Activated CD8-positive, alpha-beta memory T cell treated with anti-CD3 and anti-CD28 coated beads for 36 hours (primary cell): ENCODE measurements around the gene AMBRA1. TPM values are rescaled to one million over a fixed set of nuclear protein-coding genes. Genes with fewer than 3 reads are reported as not detected.

Experiments used
- CTCF ChIA-PET: fragments of 350-600 bp; sonication (Branson Sonifier 250); formaldehyde crosslinking; loops from one replicate; lab custom pipeline; 2021; ENCODE audit warnings: antibody characterized with exemption; lab: Charles Lee
- POLR2A ChIA-PET: fragments of 350-600 bp; sonication (Branson Sonifier 250); formaldehyde crosslinking; loops from one replicate; lab custom pipeline; 2021; ENCODE audit warnings: antibody characterized with exemption; lab: Charles Lee
- total RNA-seq, 2 experiments: library from RNA; stranded (reverse); gene quantifications; one replicate each; pipeline ENCODE4 v1.2.3, GENCODE V29; 2021

The AMBRA1 gene
- total RNA-seq, 2 experiments from 2014 or later: 28.7 to 28.9 TPM

DNA sequence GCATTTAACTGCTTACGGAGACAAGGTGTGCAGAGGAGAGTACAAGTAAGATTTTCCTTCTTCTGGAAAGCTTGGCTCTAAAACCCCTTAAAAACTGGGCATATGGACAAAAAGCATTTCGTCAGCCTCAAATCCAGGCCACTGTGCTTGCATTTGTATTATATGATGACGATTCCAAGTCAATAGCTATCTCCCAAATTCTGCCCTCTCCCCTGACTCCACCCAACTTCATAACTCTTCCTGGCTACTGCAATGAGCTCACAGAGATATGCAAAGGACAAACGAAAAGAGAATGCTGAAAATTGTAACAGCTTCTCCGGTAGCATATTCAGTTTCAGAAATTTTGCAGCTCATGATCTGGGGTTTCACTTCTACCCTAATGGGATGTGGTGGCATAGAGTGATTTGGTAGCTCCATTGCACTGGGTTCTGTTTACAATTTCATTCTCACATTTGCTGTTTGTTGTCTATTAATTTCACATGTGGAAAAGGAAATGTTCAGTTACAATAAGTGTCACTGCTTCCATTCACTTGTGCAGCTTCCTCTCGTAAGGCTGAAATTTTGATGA lies 156.6 kb downstream of the AMBRA1 start:
- ChIA-PET CTCF (interaction anchor here (1.2 kb wide), 1 partner anchor 53 kb away, joined by 3 read pairs; no protein-coding TSS in a partner anchor), POLR2A (no interaction called here)

DNA sequence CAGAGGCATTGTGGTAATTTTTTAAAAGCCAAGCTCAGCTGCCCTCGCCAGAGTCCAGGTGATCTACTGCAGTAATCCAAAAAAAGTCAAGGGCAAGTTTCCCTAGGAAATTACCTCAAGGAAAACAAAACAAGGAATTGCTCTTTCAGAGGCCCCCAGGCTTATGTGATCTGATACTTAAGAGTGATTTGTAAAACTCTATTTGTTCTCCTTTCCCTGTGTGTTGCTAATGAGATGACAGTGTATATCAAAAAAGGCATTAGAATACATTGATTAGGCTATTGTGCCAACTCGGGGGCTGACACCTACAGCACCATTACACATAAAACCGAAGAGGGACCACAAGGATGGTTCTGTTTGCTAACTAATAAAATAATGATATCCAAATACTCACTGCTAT lies 157.7 kb downstream of the AMBRA1 start:
- CTCF ChIA-PET: no interaction called here

DNA sequence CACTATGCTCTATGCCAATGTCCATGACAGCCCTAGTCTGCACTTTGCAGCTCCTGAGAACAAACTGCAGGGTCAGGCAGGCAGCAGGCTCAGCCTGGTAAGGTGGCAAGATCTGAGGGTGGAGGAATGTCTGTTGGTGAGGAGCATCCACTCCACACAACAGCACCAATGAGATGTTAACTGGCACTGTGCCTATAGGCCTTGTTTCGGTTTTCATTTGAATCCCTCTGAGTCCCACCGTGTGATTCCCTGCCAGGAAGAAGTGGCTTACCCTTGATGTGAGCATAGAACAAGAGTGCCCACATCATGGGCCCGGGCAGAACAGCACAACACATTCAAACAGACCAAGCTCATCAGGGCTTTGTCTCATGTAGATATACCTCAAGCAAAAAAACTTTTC lies 158.1 kb downstream of the AMBRA1 start:
- POLR2A ChIA-PET: no interaction called here
- CTCF ChIA-PET: no interaction called here

More for the DNA sequence above, 157.7 kb downstream of the AMBRA1 start:
- POLR2A ChIA-PET: no interaction called here

DNA sequence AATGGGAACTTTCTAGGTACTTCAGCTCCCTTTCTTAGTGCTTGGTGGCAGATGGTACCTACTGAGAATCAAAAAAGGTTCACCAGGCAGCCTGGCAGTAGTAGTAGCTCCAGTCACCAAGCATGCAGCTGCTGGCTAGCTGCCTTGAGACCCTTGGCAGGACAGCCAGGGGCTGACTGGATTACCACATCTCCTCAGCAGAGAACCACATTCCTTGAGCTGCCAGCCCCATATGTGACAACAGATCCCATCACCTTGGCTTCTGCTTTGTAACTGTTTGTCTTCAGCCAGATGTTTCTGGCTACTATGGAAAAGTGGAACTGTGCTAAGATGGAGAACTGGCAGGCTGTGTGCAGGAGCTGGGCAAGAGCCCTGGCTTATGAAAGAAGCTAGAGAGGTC lies 162.6 kb downstream of the AMBRA1 start:
- POLR2A ChIA-PET: no interaction called here
- CTCF ChIA-PET: interaction anchor here (1.0 kb wide), 1 partner anchor 140 kb away, joined by 3 read pairs; no protein-coding TSS in a partner anchor

DNA sequence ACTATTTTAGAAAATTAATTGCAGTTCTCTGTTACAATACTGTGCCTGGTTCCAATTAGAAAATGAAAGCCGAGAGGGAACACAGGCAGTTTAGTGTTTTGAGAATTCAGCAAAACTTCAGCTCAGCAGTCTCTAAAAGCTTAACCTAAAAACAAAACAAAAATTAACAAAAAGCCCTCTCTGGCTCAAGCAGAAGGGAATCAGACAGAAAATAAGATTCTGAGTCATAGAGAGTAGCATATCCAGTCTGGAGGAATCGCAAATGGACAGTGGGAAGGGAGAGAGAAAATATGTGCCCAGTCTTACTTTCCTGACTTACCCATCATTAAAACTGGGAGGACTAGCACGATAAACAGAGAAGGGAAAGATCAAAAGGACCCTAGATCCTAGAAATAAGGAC lies 164.1 kb downstream of the AMBRA1 start:
- POLR2A ChIA-PET: no interaction called here
- CTCF ChIA-PET: no interaction called here

DNA sequence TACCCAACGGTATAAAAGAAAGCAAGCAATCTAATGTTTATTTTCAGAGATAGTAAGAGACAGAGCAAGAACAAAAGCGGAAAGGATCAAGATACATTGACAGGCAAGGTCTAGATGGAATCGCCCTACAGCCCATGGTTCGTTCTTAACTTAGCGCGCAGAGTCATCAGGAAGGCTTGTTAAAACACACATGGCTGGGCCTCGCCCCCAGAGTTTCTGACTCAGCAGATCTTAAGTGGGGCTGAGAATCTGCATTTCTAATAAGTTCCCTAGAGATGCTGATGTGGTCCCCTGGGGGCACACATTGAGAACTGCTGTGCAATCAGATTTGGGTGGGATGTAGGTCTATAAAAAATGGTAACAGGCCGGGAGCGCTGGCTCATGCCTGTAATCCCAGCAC lies 166.5 kb downstream of the AMBRA1 start:
- ChIA-PET CTCF (no interaction called here), POLR2A (no interaction called here)

DNA sequence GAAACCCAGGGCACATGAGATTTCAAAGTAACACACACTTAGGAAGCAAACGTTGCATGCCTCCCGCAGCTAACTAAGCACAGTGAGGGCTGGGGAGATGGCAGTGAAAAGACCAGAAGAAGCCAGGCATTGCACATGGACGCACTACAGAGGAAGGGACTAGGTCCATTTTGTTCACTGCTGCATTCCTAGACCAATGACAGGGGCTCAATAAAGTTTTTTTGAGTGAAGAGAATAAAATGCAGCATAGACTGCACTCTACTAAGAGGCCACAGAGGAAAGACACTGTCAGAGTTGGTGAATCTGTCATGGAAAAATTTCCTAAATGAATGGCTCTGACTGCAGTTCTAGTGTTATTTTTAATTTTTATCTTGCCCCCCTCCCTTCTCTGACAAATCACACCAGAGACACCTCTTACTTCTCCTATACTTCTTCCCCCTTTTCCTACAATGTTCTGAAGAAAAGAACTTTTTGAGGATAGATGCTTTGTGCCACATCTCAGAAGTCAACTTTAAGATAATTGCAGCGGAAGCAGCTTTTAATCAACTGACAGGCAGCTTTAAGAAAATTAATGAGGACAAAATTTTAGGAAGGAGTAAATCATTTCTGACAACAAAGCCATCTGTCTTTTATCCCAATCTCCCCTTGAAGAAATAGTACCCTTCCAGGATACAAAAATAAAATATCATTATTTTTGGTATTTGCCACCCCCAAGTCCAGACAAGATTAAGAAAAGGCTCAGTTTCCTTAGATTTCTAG lies 167.4 kb downstream of the AMBRA1 start:
- CTCF ChIA-PET: no interaction called here

DNA sequence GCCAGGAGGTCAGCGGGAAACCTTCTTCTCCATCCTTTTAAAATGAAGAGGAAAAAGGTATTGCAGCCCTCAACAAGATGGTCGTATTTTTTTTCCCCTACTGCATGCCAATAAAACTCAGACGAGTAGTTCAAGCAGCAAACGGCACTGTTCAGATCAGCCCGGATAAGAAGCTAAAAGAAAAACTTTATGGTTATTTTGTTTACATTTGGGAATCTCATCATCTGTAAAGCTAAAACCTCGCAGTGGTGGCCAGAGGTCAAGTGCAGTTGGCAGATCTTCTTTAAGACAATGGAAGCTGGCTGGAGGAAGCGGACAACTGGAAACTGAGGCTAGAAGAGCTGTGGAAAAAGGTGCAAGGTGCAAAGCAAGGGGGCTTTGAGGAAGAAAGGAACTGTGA lies 171.2 kb downstream of the AMBRA1 start:
- POLR2A ChIA-PET: interaction anchor here (0.6 kb wide), 1 partner anchor 29 kb away, joined by 4 read pairs; no protein-coding TSS in a partner anchor
- CTCF ChIA-PET: no interaction called here

More for the DNA sequence above, 167.4 kb downstream of the AMBRA1 start:
- POLR2A ChIA-PET: no interaction called here

DNA sequence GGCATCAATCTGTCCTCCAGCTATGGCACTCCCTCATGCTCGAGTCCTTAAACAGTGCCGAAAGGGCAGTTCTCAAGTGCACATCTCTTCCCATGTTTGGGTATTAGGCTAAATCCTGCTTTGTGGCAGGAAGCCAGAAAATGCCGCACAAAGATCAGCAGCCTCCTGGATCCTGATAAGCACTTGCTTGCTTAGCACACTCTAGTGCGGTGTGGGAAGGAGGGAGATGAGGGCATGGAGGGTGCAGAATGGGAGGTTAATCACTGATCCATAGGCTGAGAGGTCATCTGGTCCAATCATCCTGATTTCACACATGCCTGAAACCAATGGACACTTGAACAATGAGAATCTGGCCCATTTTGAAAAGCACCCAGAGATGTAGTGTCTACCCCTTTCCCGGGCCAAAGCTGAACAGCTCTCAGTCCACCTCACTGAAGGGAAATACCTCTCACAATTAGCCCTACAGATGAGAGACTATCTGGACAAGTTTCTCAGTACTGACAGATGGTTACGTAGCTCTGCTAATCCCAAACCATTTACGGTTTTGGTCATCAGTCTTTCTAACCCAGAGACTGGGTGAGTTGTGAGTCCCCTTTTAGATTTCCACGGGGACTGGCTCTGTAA lies 172.5 kb downstream of the AMBRA1 start:
- ChIA-PET POLR2A (no interaction called here), CTCF (no interaction called here)

DNA sequence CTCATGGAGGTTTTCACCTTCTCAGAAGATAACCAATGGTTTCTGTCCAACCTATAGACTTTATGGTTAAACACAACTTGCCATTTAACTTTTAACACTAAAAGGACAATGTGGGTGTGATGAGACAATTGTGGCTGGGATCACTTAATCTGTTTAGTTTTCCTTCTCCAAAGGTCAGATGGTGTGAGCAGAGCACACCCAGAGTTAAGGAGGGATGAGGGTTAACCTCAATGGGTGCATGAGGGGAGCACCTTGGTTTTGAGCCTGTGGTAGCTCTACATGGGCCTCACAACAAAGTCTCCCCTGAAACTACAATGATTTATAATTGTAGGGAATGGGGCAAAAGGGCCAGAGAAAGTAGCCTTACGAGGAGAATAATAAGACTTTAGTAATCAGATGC lies 173.3 kb downstream of the AMBRA1 start:
- POLR2A ChIA-PET: no interaction called here

DNA sequence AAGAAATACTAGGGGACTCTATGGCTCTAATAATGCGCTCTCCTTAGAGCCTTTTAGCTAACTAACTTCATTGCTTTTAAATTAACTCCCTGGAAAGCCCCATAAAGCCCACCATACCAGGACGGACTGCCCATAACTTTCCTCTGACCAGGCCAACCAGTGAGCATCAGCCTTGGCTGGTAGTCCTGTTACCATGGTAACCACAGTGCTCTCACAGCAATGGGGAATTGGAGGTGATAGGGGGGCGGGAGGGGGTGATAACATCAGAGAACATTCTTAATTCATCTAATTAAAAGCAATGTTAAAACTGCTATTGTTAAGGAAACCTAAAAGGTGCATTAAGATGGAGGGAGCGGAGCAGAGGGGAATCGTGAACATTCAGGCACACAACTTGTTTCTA lies 175.1 kb downstream of the AMBRA1 start:
- ChIA-PET POLR2A (interaction anchor here (0.5 to 0.6 kb wide), 2 partner anchors 306 to 1354 kb away, joined by 3 to 4 read pairs; no protein-coding TSS in a partner anchor), CTCF (no interaction called here)

More for the DNA sequence above, 173.3 kb downstream of the AMBRA1 start:
- CTCF ChIA-PET: no interaction called here

DNA sequence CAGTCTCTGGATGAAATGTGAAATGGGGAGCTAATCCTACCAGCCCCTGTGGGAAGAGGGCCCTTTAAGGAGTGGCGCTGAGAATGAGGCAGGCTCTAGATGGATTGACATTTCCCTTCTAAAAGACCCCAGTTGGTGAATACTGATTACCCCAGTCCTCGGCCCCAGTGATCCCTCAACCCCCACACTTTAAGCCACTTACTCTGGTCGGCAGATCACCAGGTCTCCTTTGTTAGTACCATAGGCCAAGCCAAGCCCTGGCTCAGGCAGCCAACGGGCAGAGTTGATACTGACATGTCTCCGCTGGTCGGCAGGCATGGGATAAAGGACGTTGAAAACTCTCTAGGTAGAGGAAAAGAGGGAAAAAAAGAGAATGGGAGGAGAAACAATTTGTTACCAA lies 176.1 kb downstream of the AMBRA1 start:
- ChIA-PET CTCF (no interaction called here), POLR2A (no interaction called here)

DNA sequence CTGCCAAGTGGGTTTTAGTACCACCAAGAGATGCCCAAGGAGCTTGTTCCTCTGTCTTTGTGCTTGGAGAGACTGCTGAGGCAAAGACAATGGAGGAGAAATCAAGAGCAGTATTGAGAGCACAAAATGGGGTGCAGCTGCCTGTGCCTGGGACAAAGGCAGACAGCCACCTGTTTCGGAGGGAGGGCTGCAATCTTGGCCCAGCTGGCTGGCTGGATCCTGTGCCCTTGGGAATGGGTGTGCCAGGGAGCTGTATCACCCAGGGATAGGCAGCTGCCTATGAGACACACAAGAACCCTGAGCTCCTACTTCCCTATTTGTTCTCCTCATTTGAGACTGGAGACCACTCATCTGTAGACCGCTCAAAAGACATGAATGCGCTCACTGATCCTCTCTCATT lies 178.9 kb downstream of the AMBRA1 start:
- ChIA-PET POLR2A (no interaction called here), CTCF (interaction anchor here (0.6 to 0.9 kb wide), 2 partner anchors 11 to 26 kb away, joined by 3 read pairs; no protein-coding TSS in a partner anchor)

DNA sequence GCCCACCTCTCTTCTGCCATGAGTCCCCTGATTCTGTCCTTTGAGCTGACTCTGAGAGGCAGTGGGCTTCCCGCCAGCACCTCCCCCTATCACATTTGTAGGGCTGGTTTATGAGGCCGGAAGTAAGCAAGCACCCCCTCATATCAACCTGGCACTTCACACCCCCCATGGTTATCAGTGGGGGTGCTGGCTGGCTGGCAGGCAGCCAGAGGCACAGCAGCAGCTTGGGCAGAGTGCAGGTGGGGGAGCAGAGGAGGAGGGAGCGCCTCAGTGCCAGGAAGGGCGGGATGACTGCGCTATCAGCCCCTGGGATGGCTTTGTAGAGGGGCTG lies 179.4 kb downstream of the AMBRA1 start:
- CTCF ChIA-PET: interaction anchor here (0.9 kb wide), 1 partner anchor 25 kb away, joined by 3 read pairs; no protein-coding TSS in a partner anchor
- POLR2A ChIA-PET: no interaction called here

DNA sequence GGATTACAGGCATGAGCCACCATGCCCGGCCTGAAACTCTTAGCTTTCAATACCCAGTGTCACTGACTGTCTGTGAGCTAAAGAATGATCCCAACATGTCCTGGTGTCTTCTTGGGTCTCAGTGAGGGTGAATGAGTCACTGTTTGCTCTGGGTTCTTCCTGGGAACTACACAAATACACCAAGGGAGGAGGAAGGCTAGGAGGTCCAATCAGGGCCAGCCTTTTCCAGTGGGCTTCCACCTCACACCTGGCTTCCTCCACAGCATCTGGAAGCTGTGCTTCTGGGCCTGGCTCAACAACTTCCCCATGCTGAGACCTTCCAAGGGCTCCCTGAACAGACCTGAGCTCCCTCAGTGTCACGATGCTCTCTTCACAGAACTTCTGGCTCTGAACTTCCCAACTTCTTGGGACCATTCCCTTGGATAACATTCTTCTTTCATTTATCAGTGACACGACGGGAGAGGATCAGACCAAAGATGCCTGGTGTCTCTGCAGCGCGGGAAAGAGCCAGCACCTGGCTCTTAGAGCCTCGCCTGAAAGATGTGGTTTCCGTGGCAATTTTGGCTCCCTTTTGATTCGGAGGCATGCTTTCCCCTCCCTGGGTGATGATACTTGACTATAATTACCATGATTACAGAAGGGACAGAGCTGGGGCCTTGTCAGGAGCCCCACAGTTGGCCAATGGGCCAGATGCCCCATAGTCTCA lies 179.9 kb downstream of the AMBRA1 start:
- POLR2A ChIA-PET: no interaction called here
- CTCF ChIA-PET: interaction anchor here (0.9 kb wide), 2 partner anchors 10 to 25 kb away, joined by 3 read pairs; no protein-coding TSS in a partner anchor

DNA sequence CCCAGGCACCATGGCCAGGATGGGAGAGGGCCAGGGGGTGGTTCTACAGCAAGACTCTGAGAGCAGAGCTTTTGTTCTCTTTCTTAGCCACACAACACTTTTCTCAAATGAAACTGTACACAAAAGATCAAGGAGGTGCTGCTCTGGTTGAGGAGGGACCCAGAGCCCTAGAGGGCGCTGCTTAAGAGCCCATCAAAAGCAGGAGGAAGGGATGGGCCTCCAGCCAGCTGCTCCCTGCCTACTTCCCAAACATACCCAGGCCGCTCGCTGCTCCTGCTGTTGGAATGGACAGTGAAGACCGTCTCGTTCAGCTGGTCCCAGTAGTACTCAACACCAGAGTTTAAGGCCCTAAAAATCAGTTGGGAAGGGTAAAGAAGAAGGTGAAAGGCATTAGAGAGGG lies 183.8 kb downstream of the AMBRA1 start:
- ChIA-PET CTCF (no interaction called here), POLR2A (no interaction called here)

DNA sequence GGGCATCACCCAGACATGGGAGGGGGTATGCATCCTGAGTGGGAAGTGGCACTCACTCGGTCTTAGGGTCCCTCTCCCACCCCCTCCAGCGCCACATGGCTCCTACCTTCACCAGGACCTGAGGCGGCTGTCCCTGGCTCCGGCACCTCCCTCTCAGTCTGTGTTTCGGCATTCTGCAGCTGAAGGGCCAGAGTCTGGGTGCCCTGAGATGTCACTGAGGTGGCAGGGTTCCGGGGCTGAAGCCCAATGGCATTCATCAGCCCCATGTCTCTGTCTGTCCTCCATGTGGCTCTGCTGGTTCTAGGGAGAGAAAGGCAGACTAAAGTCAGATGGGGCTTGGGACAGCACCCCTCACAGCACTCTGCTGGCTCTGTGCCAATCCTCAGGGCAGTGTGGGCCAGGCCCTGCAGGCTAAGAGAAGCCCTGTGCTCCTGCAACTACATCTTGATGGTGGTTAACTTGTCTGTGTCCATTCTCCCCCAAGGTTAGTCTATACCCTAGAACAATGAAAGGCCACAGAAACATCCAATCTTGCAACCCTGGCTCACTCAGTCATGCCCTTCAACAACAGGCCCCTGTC lies 185.3 kb downstream of the AMBRA1 start:
- POLR2A ChIA-PET: no interaction called here
- CTCF ChIA-PET: interaction anchor here (0.7 kb wide), 1 partner anchor 99 kb away, joined by 3 read pairs; no protein-coding TSS in a partner anchor

DNA sequence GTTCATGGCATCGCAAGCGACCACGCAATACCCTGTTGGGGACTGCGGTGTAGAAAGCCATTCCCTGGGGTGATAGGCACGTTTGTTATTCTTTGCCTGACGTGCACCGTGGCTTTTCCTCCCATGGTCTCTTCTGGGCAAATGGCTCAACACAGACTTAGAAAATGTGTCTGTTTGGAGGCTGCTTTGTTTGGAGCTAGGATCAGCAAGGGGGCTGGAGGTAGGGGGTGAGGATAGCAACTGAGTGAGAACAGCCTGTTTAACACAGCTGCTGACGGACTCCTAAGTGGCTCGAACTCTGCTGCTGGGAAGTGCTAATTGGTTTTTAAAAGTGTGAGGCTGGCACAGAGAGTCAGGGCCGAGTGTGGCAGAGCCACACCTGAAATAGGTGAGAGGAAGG lies 186.2 kb downstream of the AMBRA1 start:
- ChIA-PET CTCF (interaction anchor here (0.9 kb wide), 1 partner anchor 141 kb away, joined by 3 read pairs; no protein-coding TSS in a partner anchor), POLR2A (no interaction called here)

DNA sequence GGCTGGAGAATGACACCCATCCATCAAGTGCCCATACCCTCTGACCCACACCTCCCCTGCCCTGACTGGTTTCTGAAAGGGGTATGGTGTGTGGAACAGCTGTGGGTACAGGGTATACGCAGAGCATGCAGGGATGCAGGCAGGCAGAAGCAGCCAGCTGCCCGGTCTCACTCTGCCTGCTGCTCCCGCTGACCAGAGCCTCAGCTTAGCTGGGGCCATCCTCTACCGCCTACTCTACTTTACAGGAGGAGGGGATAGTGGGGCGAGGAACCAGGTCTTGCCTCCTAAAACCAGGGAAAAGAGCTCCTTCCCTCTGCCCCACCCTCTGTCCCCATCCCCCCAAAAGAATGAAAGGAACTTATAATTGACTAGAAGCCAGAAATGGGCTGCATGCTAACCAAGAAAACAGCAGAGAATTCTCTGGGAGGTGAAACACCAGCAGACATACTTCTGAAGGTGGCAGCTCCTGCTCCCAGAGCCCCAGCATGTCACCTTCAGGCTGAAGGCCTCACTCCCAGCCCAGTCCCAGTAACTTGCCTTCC lies 189.3 kb downstream of the AMBRA1 start:
- CTCF ChIA-PET: interaction anchor here (1.2 kb wide), 1 partner anchor 12 kb away, joined by 6 read pairs; no protein-coding TSS in a partner anchor
- POLR2A ChIA-PET: no interaction called here
